Right lobe of liver (tissue), 6 donors: Measurements from ENCODE around the gene UQCR11. TPM values are rescaled to one million over a fixed set of nuclear protein-coding genes. Genes with fewer than 3 reads are reported as not detected.

ENCODE experiments used
- ATAC-seq, 4 donors: fragments of 200-7000 bp; cut with Tn5 transposase; one replicate each; pipeline ENCODE4 v1.9.1; 2020; ENCODE audit warnings: mild to moderate bottlenecking in 4 of 4, moderate library complexity in 4 of 4
- DNase-seq, 3 donors: peaks; one replicate each; pipeline ENCODE4 v3.0.0-alpha.2; 2020
- H3K27ac ChIP-seq, 3 donors: fragments of 200-600 bp; one replicate each; pipeline ENCODE4 v1.8.0; 2022
- H3K27me3 ChIP-seq, 2 donors: fragments of 200-600 bp; one replicate each; pipeline ENCODE4 v1.8.0; 2022
- H3K36me3 ChIP-seq, 4 donors: fragments of 200-600 bp; sonication (generic) in 1 of 4; one replicate each; pipeline versions ENCODE4 v1.5.1 to v1.8.0; 2017 to 2022; ENCODE audit warnings: control low read depth in 1 of 4
- H3K4me1 ChIP-seq, 4 donors: fragments of 200-600 bp; sonication (generic) in 1 of 4; one replicate each; pipeline versions ENCODE4 v1.5.1 to v1.8.0; 2017 to 2022; ENCODE audit warnings: control low read depth in 1 of 4
- H3K4me3 ChIP-seq, 3 donors: fragments of 200-600 bp; one replicate each; pipeline ENCODE4 v1.8.0; 2022
- H3K9me3 ChIP-seq, 4 donors: fragments of 200-600 bp; sonication (generic) in 1 of 4; one replicate each; pipeline versions ENCODE4 v1.5.1 to v1.8.0; 2017 to 2022; ENCODE audit warnings: control low read depth in 1 of 4
- POLR2A ChIP-seq: fragments of 450-650 bp; IDR thresholded peaks from one replicate; pipeline ENCODE4 v1.6.1; 2017; ENCODE audit warnings: antibody characterized with exemption, mild to moderate bottlenecking
- WGBS: methylation state at CpG from one replicate; pipeline ENCODE4 v1.1.6; 2018; ENCODE audit warnings: low coverage, low lambda C conversion rate; ENCODE audit not compliant: insufficient coverage; ENCODE audit errors: missing lambda C conversion rate; 5-methylcytosine and 5-hydroxymethylcytosine counted together
- intact Hi-C, 2 donors: fragments of 100-400 bp; cut with DNase I; formaldehyde crosslinking; loops; one replicate each; pipeline versions ENCODE4 v1.11.2 to v1.14.1; 2022
- total RNA-seq, 6 experiments: library from RNA; depleted of rRNA in 2 of 6; stranded (reverse); fragments of >200 nt in 2 of 6; fragmentation: NEBNext Ultra II Directional in 3 of 6; extraction: Animal tissue kit (Norgen Biotek cat#: 25700) in 3 of 6; gene quantifications; one replicate each; pipeline versions ENCODE4 v1.1.0 to v1.2.4, GENCODE V29; 2016 to 2023
- TF ChIP-seq, protein P1 (sequence below), 4 donors: fragments of 200-600 bp in 3 of 4; fragments of 450-650 bp in 1 of 4; IDR thresholded peaks; one replicate each; pipeline versions ENCODE4 v1.5.1 to v1.8.0; 2016 to 2022; ENCODE audit warnings: antibody characterized with exemption in 4 of 4, mild to moderate bottlenecking in 2 of 4
- donor health status: DM: no; HTN: yes; CAD: no.
- donor health status: DM: no; HTN: no; CAD: no.
- donor health status: DM: no; HTN: no; CAD: no.
- donor health status: DM: no; HTN: yes; CAD: no.
- donor health status: DM: no; HTN: yes; CAD: no.

Gene UQCR11
- total RNA-seq, 6 experiments from 2014 or later = 59.6 to 202 (median 172) TPM

DNA sequence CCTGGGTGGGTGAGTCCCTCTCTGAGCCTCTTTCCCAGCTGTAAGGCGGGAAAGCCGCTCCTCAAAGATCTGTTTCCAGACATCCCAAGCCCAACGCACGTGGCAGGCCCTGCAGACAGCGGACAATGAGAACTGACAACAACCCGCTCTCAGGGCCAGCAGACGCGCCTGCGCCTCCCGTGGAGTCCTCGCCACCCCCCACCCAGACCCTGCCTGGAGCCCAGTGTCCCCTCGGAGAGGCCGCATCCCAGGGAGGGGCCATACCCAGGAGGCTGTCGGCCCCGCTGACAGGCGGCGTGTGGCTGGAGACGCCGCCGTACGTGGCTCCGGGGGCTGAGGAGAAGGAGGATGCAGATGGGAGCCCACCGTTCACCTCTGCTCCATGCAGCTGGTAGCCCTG is 16.3 kb upstream of the UQCR11 start:
- H3K9me3 ChIP-seq = no peaks in the 10 kb centered on the region
- no peak for DNase-seq
- no peak for TF ChIP-seq POLR2A
- TF ChIP-seq, protein P1, sequence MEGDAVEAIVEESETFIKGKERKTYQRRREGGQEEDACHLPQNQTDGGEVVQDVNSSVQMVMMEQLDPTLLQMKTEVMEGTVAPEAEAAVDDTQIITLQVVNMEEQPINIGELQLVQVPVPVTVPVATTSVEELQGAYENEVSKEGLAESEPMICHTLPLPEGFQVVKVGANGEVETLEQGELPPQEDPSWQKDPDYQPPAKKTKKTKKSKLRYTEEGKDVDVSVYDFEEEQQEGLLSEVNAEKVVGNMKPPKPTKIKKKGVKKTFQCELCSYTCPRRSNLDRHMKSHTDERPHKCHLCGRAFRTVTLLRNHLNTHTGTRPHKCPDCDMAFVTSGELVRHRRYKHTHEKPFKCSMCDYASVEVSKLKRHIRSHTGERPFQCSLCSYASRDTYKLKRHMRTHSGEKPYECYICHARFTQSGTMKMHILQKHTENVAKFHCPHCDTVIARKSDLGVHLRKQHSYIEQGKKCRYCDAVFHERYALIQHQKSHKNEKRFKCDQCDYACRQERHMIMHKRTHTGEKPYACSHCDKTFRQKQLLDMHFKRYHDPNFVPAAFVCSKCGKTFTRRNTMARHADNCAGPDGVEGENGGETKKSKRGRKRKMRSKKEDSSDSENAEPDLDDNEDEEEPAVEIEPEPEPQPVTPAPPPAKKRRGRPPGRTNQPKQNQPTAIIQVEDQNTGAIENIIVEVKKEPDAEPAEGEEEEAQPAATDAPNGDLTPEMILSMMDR (IDR thresholded peaks at IDR 0.05) = no peak
- intact Hi-C loops = no loop called here
- no peaks in the 10 kb centered on the region for H3K27me3 ChIP-seq
- no peaks in the 10 kb centered on the region for H3K4me1 ChIP-seq
- H3K27ac ChIP-seq = no peak overlapping the region
- H3K4me3 ChIP-seq = no peak overlapping the region
- H3K36me3 ChIP-seq = no peaks in the 10 kb centered on the region
- no CpG with 5 or more reads among the region's 23 CpGs for WGBS
- ATAC-seq = no peak

DNA sequence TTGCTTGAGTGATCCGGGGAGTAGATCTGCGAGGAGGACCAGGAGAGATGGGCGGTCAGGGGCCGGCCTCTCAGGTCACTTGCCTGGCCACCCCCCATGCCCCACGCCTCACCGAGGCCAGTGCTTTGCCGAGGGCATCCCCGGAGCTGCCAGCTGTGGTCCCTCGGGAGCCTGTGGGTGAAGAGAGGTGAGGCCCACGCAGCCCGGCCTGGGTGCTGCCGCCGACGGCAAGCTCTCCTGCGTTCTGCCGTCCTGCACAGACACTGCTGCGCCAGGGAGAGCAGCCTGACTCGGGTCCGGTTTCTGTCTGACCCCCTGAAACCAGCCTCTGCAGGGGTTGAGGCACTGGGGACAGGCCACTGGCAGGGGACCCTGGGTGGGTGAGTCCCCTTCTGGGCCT is 15.8 kb upstream of the UQCR11 start:
- intact Hi-C loops = no loop called here
- no peak overlapping the region for H3K27ac ChIP-seq
- WGBS = no CpG with 5 or more reads among the region's 19 CpGs
- no peaks in the 10 kb centered on the region for H3K27me3 ChIP-seq
- ATAC-seq (no peak), DNase-seq (peak in 1 of 3 donors; percentile 14)
- no peak overlapping the region for H3K4me3 ChIP-seq
- no peaks in the 10 kb centered on the region for H3K9me3 ChIP-seq
- no peaks in the 10 kb centered on the region for H3K4me1 ChIP-seq
- no peaks in the 10 kb centered on the region for H3K36me3 ChIP-seq
- no peak for TF ChIP-seq POLR2A
- TF ChIP-seq, protein P1 (IDR thresholded peaks at IDR 0.05) = no peak

DNA sequence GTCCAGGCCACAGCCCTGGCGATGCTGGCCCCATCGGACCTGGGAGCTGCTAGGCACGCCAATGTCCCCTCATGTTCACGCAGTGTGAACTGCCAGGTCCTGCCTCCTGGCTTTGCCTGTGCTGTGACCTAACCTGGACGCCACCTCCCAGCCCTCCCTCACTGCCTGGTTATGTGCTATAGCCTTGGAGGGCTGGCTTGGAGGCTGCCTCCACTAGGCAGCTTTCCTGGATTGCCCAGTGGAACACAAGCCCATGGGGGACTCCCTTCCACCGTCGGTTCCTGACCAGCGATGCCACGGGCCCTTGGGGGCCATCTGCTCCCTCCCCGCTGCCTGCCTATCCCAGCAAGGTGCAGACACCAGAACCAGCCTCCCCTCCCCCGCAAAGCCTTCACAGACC is 15.2 kb upstream of the UQCR11 start:
- no peak overlapping the region for H3K4me3 ChIP-seq
- TF ChIP-seq POLR2A = no peak
- TF ChIP-seq, protein P1 (IDR thresholded peaks at IDR 0.05) = no peak
- intact Hi-C loops = no loop called here
- H3K4me1 ChIP-seq = no peaks in the 10 kb centered on the region
- ATAC-seq (no peak), DNase-seq (no peak)
- no peaks in the 10 kb centered on the region for H3K36me3 ChIP-seq
- H3K27me3 ChIP-seq = no peaks in the 10 kb centered on the region
- H3K9me3 ChIP-seq = no peaks in the 10 kb centered on the region
- 100% methylated on average over 1 of the region's 11 CpGs for WGBS
- H3K27ac ChIP-seq = no peak overlapping the region

DNA sequence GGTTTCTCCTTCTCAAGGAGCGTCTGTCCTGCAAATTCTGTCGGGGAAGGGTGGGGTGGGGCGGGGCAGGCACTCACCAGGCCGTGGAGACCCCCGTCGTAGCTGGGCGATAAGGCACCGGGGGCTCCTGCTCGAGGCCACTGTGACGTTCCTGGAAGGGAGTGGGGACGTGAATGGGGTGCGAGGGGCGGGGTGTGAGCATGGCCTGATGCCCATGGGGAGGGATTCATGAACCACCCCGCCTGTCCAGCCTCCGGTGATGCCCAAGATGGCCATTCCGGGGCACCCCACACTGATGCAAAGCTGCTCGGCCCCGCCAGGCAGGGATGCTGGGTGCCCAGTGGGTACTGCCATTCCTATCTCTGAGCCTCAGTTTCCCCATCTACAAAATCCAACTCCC is 14.4 kb upstream of the UQCR11 start:
- WGBS = 88% methylated on average over 9 of the region's 18 CpGs
- DNase-seq = peak in 1 of 3 donors; percentile 40

More for the DNA sequence above, 14.4 kb upstream of the UQCR11 start:
- H3K9me3 ChIP-seq = no peaks in the 10 kb centered on the region
- no peaks in the 10 kb centered on the region for H3K4me1 ChIP-seq
- H3K27ac ChIP-seq = no peak overlapping the region
- H3K4me3 ChIP-seq = no peak overlapping the region
- intact Hi-C loops = no loop called here
- H3K36me3 ChIP-seq = no peaks in the 10 kb centered on the region
- ATAC-seq = no peak
- TF ChIP-seq, protein P1 (IDR thresholded peaks at IDR 0.05) = no peak
- no peak for TF ChIP-seq POLR2A
- H3K27me3 ChIP-seq = no peaks in the 10 kb centered on the region
